ENCODE data around the gene CACNA1C. TPM values are rescaled to one million over a fixed set of nuclear protein-coding genes. Genes with fewer than 3 reads are reported as not detected.

CACNA1C gene
- total and polyA plus RNA-seq, 5 donors from 2014 or later: 0.02 to 0.14 (median 0.10) TPM

DNA sequence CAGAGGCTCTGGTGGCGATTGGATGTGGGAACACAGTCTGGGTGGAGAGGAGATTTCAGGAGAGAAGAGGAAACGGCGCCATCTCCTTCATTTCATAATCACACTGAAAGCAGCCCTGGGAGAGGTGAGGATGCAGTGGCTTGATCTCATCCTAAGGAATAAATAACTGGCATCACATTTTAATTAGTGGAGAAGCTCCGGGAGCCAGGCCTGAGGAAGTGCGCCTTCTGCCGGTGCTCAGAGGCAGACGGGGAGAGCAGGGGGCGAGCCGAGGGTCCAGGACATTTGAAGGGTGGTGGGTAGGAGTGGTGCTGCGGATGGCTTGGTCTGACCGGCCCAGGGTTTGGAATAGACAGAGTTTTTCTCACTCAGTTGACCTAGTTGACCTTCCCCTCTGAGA, 265.0 kb downstream of the CACNA1C start:
- no peaks in the 10 kb centered on the region for H3K27me3 ChIP-seq (ENCODE audit: control insufficient read depth, insufficient read depth, low read length)
- DNase-seq (no peak), ATAC-seq (ENCODE audit: low read depth in 2 of 2) (no peak)
- H3K9me3 ChIP-seq (ENCODE audit: control insufficient read depth in 2 of 2, low read length in 2 of 2): no peaks in the 10 kb centered on the region
- H3K4me1 ChIP-seq (ENCODE audit: control insufficient read depth, insufficient read depth, low read length, poor library complexity, severe bottlenecking): no peaks in the 10 kb centered on the region
- no peaks in the 10 kb centered on the region for H3K4me1 Mint-ChIP-seq
- H3K36me3 ChIP-seq (ENCODE audit: control insufficient read depth, insufficient read depth, low read length): no peaks in the 10 kb centered on the region
- H3K27ac Mint-ChIP-seq: no peak overlapping the region
- no peak overlapping the region for H3K4me3 ChIP-seq (ENCODE audit: low read depth, low read length)
- H3K36me3 Mint-ChIP-seq: no peaks in the 10 kb centered on the region
- no peak overlapping the region for H3K27ac ChIP-seq (ENCODE audit: insufficient read depth, low read length, poor library complexity, severe bottlenecking)
- peak overlapping the region in 1 of 4 donors; percentile 32 for H3K4me3 Mint-ChIP-seq
- peaks cover 0 to 2% (median 0%) of the 10 kb centered on the region in 7 donors for H3K9me3 Mint-ChIP-seq
- H3K27me3 Mint-ChIP-seq: no peaks in the 10 kb centered on the region

GRCh38 chr12:2318286-2318685, 265.5 kb downstream of the CACNA1C start:
- no peaks in the 10 kb centered on the region for H3K4me1 ChIP-seq (ENCODE audit: control insufficient read depth, insufficient read depth, low read length, poor library complexity, severe bottlenecking)
- ATAC-seq (ENCODE audit: low read depth in 2 of 2): no peak
- no peaks in the 10 kb centered on the region for H3K27me3 ChIP-seq (ENCODE audit: control insufficient read depth, insufficient read depth, low read length)
- Mint-ChIP-seq H3K36me3 (no peaks in the 10 kb centered on the region), H3K27me3 (no peaks in the 10 kb centered on the region), H3K9me3 (peaks cover 0 to 2% (median 0%) of the 10 kb centered on the region in 7 donors), H3K27ac (no peak overlapping the region), H3K4me3 (no peak overlapping the region), H3K4me1 (no peaks in the 10 kb centered on the region)
- H3K9me3 ChIP-seq (ENCODE audit: control insufficient read depth in 2 of 2, low read length in 2 of 2): no peaks in the 10 kb centered on the region
- DNase-seq: no peak
- H3K27ac ChIP-seq (ENCODE audit: insufficient read depth, low read length, poor library complexity, severe bottlenecking): no peak overlapping the region
- H3K4me3 ChIP-seq (ENCODE audit: low read depth, low read length): no peak overlapping the region
- H3K36me3 ChIP-seq (ENCODE audit: control insufficient read depth, insufficient read depth, low read length): no peaks in the 10 kb centered on the region

DNA sequence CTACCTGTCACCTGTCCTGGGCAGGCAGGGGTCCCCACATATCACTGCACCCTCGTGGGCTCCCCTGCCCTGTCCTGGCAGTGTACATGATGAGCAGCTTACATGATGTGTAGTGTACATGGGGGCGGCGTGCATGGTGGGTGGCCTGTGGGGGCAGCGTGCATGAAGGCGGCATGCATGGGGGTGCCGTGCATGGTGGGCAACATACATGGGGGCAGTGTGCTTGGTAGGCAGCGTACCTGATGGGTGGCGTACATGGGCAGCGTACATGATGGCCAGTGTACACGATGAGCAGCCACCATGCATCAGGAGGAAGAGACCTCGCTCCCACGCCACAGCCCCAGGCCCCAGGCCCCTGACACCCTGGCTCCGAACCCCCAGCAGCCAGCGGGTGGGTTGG, 266.3 kb downstream of the CACNA1C start:
- Histone ChIP-seq H3K4me3 (ENCODE audit: low read depth, low read length) (no peak overlapping the region), H3K27ac (ENCODE audit: insufficient read depth, low read length, poor library complexity, severe bottlenecking) (no peak overlapping the region), H3K36me3 (ENCODE audit: control insufficient read depth, insufficient read depth, low read length) (no peaks in the 10 kb centered on the region), H3K9me3 (ENCODE audit: control insufficient read depth in 2 of 2, low read length in 2 of 2) (no peaks in the 10 kb centered on the region), H3K4me1 (ENCODE audit: control insufficient read depth, insufficient read depth, low read length, poor library complexity, severe bottlenecking) (no peaks in the 10 kb centered on the region), H3K27me3 (ENCODE audit: control insufficient read depth, insufficient read depth, low read length) (no peaks in the 10 kb centered on the region)
- H3K27me3 Mint-ChIP-seq: no peaks in the 10 kb centered on the region
- no peak overlapping the region for H3K27ac Mint-ChIP-seq
- H3K4me1 Mint-ChIP-seq: no peaks in the 10 kb centered on the region
- H3K36me3 Mint-ChIP-seq: no peaks in the 10 kb centered on the region
- H3K4me3 Mint-ChIP-seq: no peak overlapping the region
- ATAC-seq (ENCODE audit: low read depth in 2 of 2): no peak
- H3K9me3 Mint-ChIP-seq: peaks cover 0 to 2% (median 0%) of the 10 kb centered on the region in 7 donors
- DNase-seq: no peak

DNA sequence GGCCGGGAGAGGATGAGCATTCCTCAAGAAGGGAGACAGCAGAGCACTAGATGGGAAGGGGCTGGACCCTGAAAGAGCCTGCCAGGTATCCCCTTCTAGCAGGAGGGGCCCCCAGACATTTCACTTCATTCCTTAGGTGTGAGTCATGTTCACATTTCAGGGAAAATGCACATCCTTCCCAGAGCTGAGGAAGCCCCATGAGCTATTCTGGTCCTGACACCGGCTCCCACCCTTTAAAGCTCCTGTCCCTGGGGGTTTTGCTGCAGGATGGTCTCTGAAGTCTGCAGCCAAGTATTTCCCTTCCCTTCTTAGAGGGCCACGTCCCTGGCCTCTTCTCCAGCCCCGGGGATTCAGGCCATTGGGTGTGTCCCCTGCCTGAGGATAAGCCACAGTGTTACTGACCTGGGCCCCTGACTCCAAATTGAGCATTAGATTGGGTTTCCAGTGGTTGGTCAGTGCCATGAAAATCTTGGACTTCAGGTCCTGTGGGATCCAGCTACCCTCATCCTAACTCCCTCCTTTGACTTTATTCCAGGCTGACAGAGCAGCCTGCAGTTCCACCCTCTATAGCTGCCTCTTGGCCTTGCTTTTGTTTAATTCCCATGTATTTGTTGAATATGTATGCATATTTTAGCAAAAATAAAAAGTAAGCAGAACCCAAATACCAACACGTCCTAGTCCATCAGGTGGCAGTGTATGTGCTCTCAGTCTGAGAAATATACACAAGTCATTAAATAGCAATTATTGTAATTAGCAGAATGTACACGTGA, 267.1 kb downstream of the CACNA1C start:
- Mint-ChIP-seq H3K9me3 (peaks cover 0 to 2% (median 0%) of the 10 kb centered on the region in 7 donors), H3K36me3 (no peaks in the 10 kb centered on the region), H3K27ac (peak overlapping the region in 1 of 3 donors; percentile 79), H3K4me1 (no peaks in the 10 kb centered on the region), H3K27me3 (no peaks in the 10 kb centered on the region), H3K4me3 (no peak overlapping the region)
- no peaks in the 10 kb centered on the region for H3K9me3 ChIP-seq (ENCODE audit: control insufficient read depth in 2 of 2, low read length in 2 of 2)
- H3K4me1 ChIP-seq (ENCODE audit: control insufficient read depth, insufficient read depth, low read length, poor library complexity, severe bottlenecking): no peaks in the 10 kb centered on the region
- no peaks in the 10 kb centered on the region for H3K36me3 ChIP-seq (ENCODE audit: control insufficient read depth, insufficient read depth, low read length)
- H3K27ac ChIP-seq (ENCODE audit: insufficient read depth, low read length, poor library complexity, severe bottlenecking): no peak overlapping the region
- no peak for ATAC-seq (ENCODE audit: low read depth in 2 of 2)
- no peak overlapping the region for H3K4me3 ChIP-seq (ENCODE audit: low read depth, low read length)
- no peak for DNase-seq
- H3K27me3 ChIP-seq (ENCODE audit: control insufficient read depth, insufficient read depth, low read length): no peaks in the 10 kb centered on the region

- no peak overlapping the region for H3K27ac ChIP-seq (ENCODE audit: insufficient read depth, low read length, poor library complexity, severe bottlenecking)
- Mint-ChIP-seq H3K27me3 (peaks cover 5% of the 10 kb centered on the region), H3K9me3 (peaks cover 0 to 2% (median 0%) of the 10 kb centered on the region in 7 donors), H3K4me3 (no peak overlapping the region), H3K27ac (no peak overlapping the region), H3K4me1 (no peaks in the 10 kb centered on the region), H3K36me3 (no peaks in the 10 kb centered on the region)
- no peak for DNase-seq
- no peaks in the 10 kb centered on the region for H3K36me3 ChIP-seq (ENCODE audit: control insufficient read depth, insufficient read depth, low read length)
- ATAC-seq (ENCODE audit: low read depth in 2 of 2): no peak
- H3K4me1 ChIP-seq (ENCODE audit: control insufficient read depth, insufficient read depth, low read length, poor library complexity, severe bottlenecking): no peaks in the 10 kb centered on the region
- H3K9me3 ChIP-seq (ENCODE audit: control insufficient read depth in 2 of 2, low read length in 2 of 2): no peaks in the 10 kb centered on the region
- H3K27me3 ChIP-seq (ENCODE audit: control insufficient read depth, insufficient read depth, low read length): no peaks in the 10 kb centered on the region
- H3K4me3 ChIP-seq (ENCODE audit: low read depth, low read length): no peak overlapping the region
Measured at GRCh38 chr12:2320841-2321240, 268.1 kb downstream of the CACNA1C start.

- H3K4me1 ChIP-seq (ENCODE audit: control insufficient read depth, insufficient read depth, low read length, poor library complexity, severe bottlenecking): no peaks in the 10 kb centered on the region
- H3K36me3 ChIP-seq (ENCODE audit: control insufficient read depth, insufficient read depth, low read length): no peaks in the 10 kb centered on the region
- ATAC-seq (ENCODE audit: low read depth in 2 of 2): no peak
- H3K4me3 ChIP-seq (ENCODE audit: low read depth, low read length): no peak overlapping the region
- no peaks in the 10 kb centered on the region for H3K36me3 Mint-ChIP-seq
- H3K27me3 Mint-ChIP-seq: peaks cover 6% of the 10 kb centered on the region
- H3K27me3 ChIP-seq (ENCODE audit: control insufficient read depth, insufficient read depth, low read length): no peaks in the 10 kb centered on the region
- no peak overlapping the region for H3K27ac ChIP-seq (ENCODE audit: insufficient read depth, low read length, poor library complexity, severe bottlenecking)
- no peak overlapping the region for H3K27ac Mint-ChIP-seq
- H3K9me3 ChIP-seq (ENCODE audit: control insufficient read depth in 2 of 2, low read length in 2 of 2): no peaks in the 10 kb centered on the region
- H3K9me3 Mint-ChIP-seq: peaks cover 0 to 3% (median 0%) of the 10 kb centered on the region in 7 donors
- DNase-seq: no peak
- H3K4me3 Mint-ChIP-seq: no peak overlapping the region
- H3K4me1 Mint-ChIP-seq: no peaks in the 10 kb centered on the region
Measured at GRCh38 chr12:2322554-2323120, 269.9 kb downstream of the CACNA1C start.

- no peak for DNase-seq
- Mint-ChIP-seq H3K4me1 (no peaks in the 10 kb centered on the region), H3K27ac (no peak overlapping the region), H3K27me3 (peaks cover 10% of the 10 kb centered on the region), H3K9me3 (peaks cover 0 to 3% (median 0%) of the 10 kb centered on the region in 7 donors), H3K36me3 (no peaks in the 10 kb centered on the region), H3K4me3 (no peak overlapping the region)
- no peak overlapping the region for H3K27ac ChIP-seq (ENCODE audit: insufficient read depth, low read length, poor library complexity, severe bottlenecking)
- no peaks in the 10 kb centered on the region for H3K9me3 ChIP-seq (ENCODE audit: control insufficient read depth in 2 of 2, low read length in 2 of 2)
- peak in 1 of 2 donors; percentile 15 for ATAC-seq (ENCODE audit: low read depth in 2 of 2)
- no peaks in the 10 kb centered on the region for H3K4me1 ChIP-seq (ENCODE audit: control insufficient read depth, insufficient read depth, low read length, poor library complexity, severe bottlenecking)
- H3K36me3 ChIP-seq (ENCODE audit: control insufficient read depth, insufficient read depth, low read length): no peaks in the 10 kb centered on the region
- no peaks in the 10 kb centered on the region for H3K27me3 ChIP-seq (ENCODE audit: control insufficient read depth, insufficient read depth, low read length)
- no peak overlapping the region for H3K4me3 ChIP-seq (ENCODE audit: low read depth, low read length)
Measured at GRCh38 chr12:2323532-2324255, 270.9 kb downstream of the CACNA1C start.
